Adipocyte (in vitro differentiated cells): Measurements from ENCODE around the gene AGBL1.

Source experiments
- DNase-seq: peaks from one replicate; pipeline ENCODE4 v3.0.0-alpha.2; 2015; ENCODE audit warnings: low read depth
- H3K27me3 ChIP-seq: replicated peaks from 2 replicates; pipeline ENCODE4 v1.7.0; 2013; ENCODE audit warnings: mild to moderate bottlenecking, low read length, moderate library complexity; ENCODE audit not compliant: control insufficient read depth, insufficient read depth
- H3K36me3 ChIP-seq: 2 replicates; pipeline ENCODE4 v1.7.0; 2013; ENCODE audit warnings: low read length, mild to moderate bottlenecking, moderate library complexity; ENCODE audit not compliant: control insufficient read depth, insufficient read depth, severe bottlenecking
- H3K4me1 ChIP-seq: 2 replicates; pipeline ENCODE4 v1.7.0; 2013; ENCODE audit warnings: mild to moderate bottlenecking, low read length, moderate library complexity; ENCODE audit not compliant: control insufficient read depth, insufficient read depth
- H3K4me3 ChIP-seq: 2 replicates; pipeline ENCODE4 v1.7.0; 2013; ENCODE audit warnings: mild to moderate bottlenecking, low read length, moderate library complexity
- H3K9ac ChIP-seq: 2 replicates; pipeline ENCODE4 v1.7.0; 2013; ENCODE audit warnings: mild to moderate bottlenecking, low read length, moderate library complexity
- H3K9me3 ChIP-seq: 2 replicates; pipeline ENCODE4 v1.7.0; 2013; ENCODE audit warnings: mild to moderate bottlenecking, low read length, moderate library complexity; ENCODE audit not compliant: control insufficient read depth

Gene AGBL1

GRCh38 chr15:86797135-86797534 lies 717.5 kb downstream of the AGBL1 start:
- no peak for DNase-seq
- Histone ChIP-seq H3K9ac (no peak overlapping the region), H3K36me3 (no peaks in the 10 kb centered on the region), H3K4me3 (no peak overlapping the region), H3K9me3 (no peaks in the 10 kb centered on the region), H3K27me3 (peaks cover 3% of the 10 kb centered on the region), H3K4me1 (no peaks in the 10 kb centered on the region)

- H3K4me3 ChIP-seq = no peak overlapping the region
- H3K9ac ChIP-seq = no peak overlapping the region
- DNase-seq = no peak
- no peaks in the 10 kb centered on the region for H3K4me1 ChIP-seq
- H3K9me3 ChIP-seq = no peaks in the 10 kb centered on the region
- no peaks in the 10 kb centered on the region for H3K36me3 ChIP-seq
- peaks cover 3% of the 10 kb centered on the region for H3K27me3 ChIP-seq
These were observed 719.6 kb downstream of the AGBL1 start for GRCh38 chr15:86799226-86799625.

GRCh38 chr15:86802244-86802643 lies 722.6 kb downstream of the AGBL1 start:
- Histone ChIP-seq H3K36me3 (no peaks in the 10 kb centered on the region), H3K9ac (no peak overlapping the region), H3K27me3 (peaks cover 3% of the 10 kb centered on the region), H3K9me3 (no peaks in the 10 kb centered on the region), H3K4me1 (no peaks in the 10 kb centered on the region), H3K4me3 (no peak overlapping the region)
- no peak for DNase-seq

- DNase-seq = no peak
- no peak overlapping the region for H3K4me3 ChIP-seq
- H3K36me3 ChIP-seq = no peaks in the 10 kb centered on the region
- no peak overlapping the region for H3K9ac ChIP-seq
- peaks cover 3% of the 10 kb centered on the region for H3K27me3 ChIP-seq
- no peaks in the 10 kb centered on the region for H3K4me1 ChIP-seq
- no peaks in the 10 kb centered on the region for H3K9me3 ChIP-seq
These were observed 724.7 kb downstream of the AGBL1 start for GRCh38 chr15:86804406-86804805.

- H3K4me1 ChIP-seq = no peaks in the 10 kb centered on the region
- DNase-seq = no peak
- no peak overlapping the region for H3K9ac ChIP-seq
- no peaks in the 10 kb centered on the region for H3K36me3 ChIP-seq
- no peaks in the 10 kb centered on the region for H3K27me3 ChIP-seq
- H3K9me3 ChIP-seq = no peaks in the 10 kb centered on the region
- no peak overlapping the region for H3K4me3 ChIP-seq
These were observed 730.7 kb downstream of the AGBL1 start for GRCh38 chr15:86810329-86810728.

GRCh38 chr15:86813892-86814291 lies 734.2 kb downstream of the AGBL1 start:
- H3K36me3 ChIP-seq = no peaks in the 10 kb centered on the region
- H3K27me3 ChIP-seq = no peaks in the 10 kb centered on the region
- H3K9me3 ChIP-seq = no peaks in the 10 kb centered on the region
- H3K9ac ChIP-seq = no peak overlapping the region
- H3K4me3 ChIP-seq = no peak overlapping the region
- no peaks in the 10 kb centered on the region for H3K4me1 ChIP-seq
- DNase-seq = no peak

DNA sequence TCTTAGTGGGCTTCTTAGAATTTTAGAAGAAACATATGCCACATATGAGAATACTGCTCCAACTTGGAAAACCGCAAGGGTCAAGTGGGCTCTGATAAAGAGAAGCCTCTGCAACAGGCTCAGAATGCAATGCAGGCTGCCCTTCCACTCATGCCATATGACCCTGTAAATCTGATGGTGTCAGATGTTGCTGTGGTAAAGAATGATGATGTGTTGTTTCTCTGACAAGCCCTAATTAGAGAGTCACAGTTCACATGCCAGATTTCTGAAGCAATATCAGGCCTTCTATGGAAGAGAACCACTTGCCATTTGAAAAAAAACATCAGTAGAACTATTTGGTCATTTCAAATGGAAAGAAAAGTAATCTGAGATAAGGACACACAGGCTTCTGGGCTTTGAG lies 749.6 kb downstream of the AGBL1 start:
- Histone ChIP-seq H3K27me3 (no peaks in the 10 kb centered on the region), H3K9me3 (no peaks in the 10 kb centered on the region), H3K36me3 (no peaks in the 10 kb centered on the region), H3K9ac (no peak overlapping the region), H3K4me1 (no peaks in the 10 kb centered on the region), H3K4me3 (no peak overlapping the region)
- DNase-seq = no peak

GRCh38 chr15:86830304-86830703 lies 750.6 kb downstream of the AGBL1 start:
- no peaks in the 10 kb centered on the region for H3K9me3 ChIP-seq
- no peaks in the 10 kb centered on the region for H3K36me3 ChIP-seq
- H3K4me1 ChIP-seq = no peaks in the 10 kb centered on the region
- DNase-seq = no peak
- H3K9ac ChIP-seq = no peak overlapping the region
- no peaks in the 10 kb centered on the region for H3K27me3 ChIP-seq
- H3K4me3 ChIP-seq = no peak overlapping the region

- Histone ChIP-seq H3K4me1 (peaks cover 6% of the 10 kb centered on the region), H3K4me3 (no peak overlapping the region), H3K36me3 (no peaks in the 10 kb centered on the region), H3K27me3 (peaks cover 5% of the 10 kb centered on the region), H3K9ac (no peak overlapping the region), H3K9me3 (no peaks in the 10 kb centered on the region)
- no peak for DNase-seq
These were observed 753.9 kb downstream of the AGBL1 start for GRCh38 chr15:86833595-86833994.

- Histone ChIP-seq H3K9ac (no peak overlapping the region), H3K36me3 (no peaks in the 10 kb centered on the region), H3K27me3 (peaks cover 5% of the 10 kb centered on the region)
These were observed 754.6 kb downstream of the AGBL1 start for GRCh38 chr15:86834115-86834863.

DNA sequence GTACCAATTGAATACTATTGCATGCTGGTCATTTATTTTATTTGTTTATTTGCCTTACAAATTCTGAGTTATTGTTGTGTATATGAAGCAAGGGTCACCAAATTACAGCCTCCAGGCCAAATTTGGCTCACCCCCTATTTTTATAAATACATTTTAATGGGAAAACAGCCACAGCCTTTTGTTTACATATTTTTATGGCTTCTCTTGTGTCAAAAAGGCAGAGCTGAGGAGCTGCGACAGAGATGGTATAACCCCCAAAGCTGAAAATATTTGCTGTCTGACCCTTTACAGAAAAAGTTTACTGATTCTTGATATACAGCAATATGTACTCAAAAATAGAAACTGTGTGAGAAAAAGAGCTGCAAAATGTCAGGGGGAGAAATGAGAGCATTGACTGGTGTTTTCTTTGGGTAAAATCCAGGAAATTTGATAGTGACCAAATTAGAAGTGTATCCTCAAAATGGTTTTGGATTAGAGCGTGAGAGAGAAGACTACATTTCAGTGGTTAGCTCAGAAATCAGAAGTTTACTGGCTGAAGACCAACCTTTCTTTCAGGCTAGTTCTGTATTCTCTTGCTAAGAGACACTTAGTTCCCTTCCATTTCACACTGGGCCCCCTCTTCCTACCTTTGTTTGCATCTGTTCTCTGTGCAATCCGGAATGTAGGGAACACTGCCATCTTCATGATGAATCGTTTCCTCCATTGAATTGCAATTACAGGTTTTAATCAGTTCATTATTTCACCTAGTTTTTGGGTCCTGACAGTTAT lies 757.8 kb downstream of the AGBL1 start:
- H3K4me3 ChIP-seq = no peak overlapping the region
- no peak for DNase-seq
- no peaks in the 10 kb centered on the region for H3K9me3 ChIP-seq
- peaks cover 6% of the 10 kb centered on the region for H3K4me1 ChIP-seq
- no peak overlapping the region for H3K9ac ChIP-seq
- H3K27me3 ChIP-seq = peaks cover 5% of the 10 kb centered on the region
- no peaks in the 10 kb centered on the region for H3K36me3 ChIP-seq

More at GRCh38 chr15:86834115-86834863, 754.6 kb downstream of the AGBL1 start:
- peaks cover 6% of the 10 kb centered on the region for H3K4me1 ChIP-seq
- no peak for DNase-seq
- no peaks in the 10 kb centered on the region for H3K9me3 ChIP-seq
- no peak overlapping the region for H3K4me3 ChIP-seq
